ENCODE data around the gene PDZD4.

The PDZD4 gene

GRCh38 chrX:153782313-153782712 lies 48.0 kb downstream of the PDZD4 start:
- no peak for DNase-seq

GRCh38 chrX:153781428-153782047 lies 48.8 kb downstream of the PDZD4 start:
- DNase-seq, result no peak

GRCh38 chrX:153780678-153781427 lies 49.5 kb downstream of the PDZD4 start, which contains the start of gene SRPK3:
TSS of gene SRPK3 (plus strand) at chrX:153781041. CDS start at chrX:153781087, 46 bp downstream.
- peak; percentile 20 for DNase-seq

GRCh38 chrX:153779891-153780677 lies 50.3 kb downstream of the PDZD4 start:
- DNase-seq, result no peak

GRCh38 chrX:153778684-153779101 lies 51.7 kb downstream of the PDZD4 start:
- DNase-seq, result no peak

GRCh38 chrX:153778181-153778580 lies 52.2 kb downstream of the PDZD4 start:
- no peak for DNase-seq

GRCh38 chrX:153777261-153778090 lies 52.9 kb downstream of the PDZD4 start:
- DNase-seq, result no peak

- DNase-seq, result no peak
Measured at GRCh38 chrX:153776611-153777045, 53.7 kb downstream of the PDZD4 start.

GRCh38 chrX:153776120-153776599 lies 54.2 kb downstream of the PDZD4 start:
- DNase-seq, result no peak

GRCh38 chrX:153775293-153776119 lies 54.8 kb downstream of the PDZD4 start:
- no peak for DNase-seq

GRCh38 chrX:153774576-153775292 lies 55.6 kb downstream of the PDZD4 start:
- DNase-seq, result no peak

GRCh38 chrX:153773741-153774575 lies 56.4 kb downstream of the PDZD4 start:
- no peak for DNase-seq

- no peak for DNase-seq
Measured at GRCh38 chrX:153773218-153773611, 57.1 kb downstream of the PDZD4 start.

- DNase-seq, result no peak
Measured at GRCh38 chrX:153772316-153773217, 57.8 kb downstream of the PDZD4 start.

- no peak for DNase-seq
Measured at GRCh38 chrX:153771415-153772315, 58.7 kb downstream of the PDZD4 start.

GRCh38 chrX:153770601-153771414 lies 59.5 kb downstream of the PDZD4 start:
- DNase-seq, result no peak
